Right atrium auricular region (tissue), 2 donors: Measurements from ENCODE around the gene CHRM1. TPM values are rescaled to one million over a fixed set of nuclear protein-coding genes. Genes with fewer than 3 reads are reported as not detected.

Source experiments
- DNase-seq: peaks from one replicate; pipeline ENCODE4 v3.0.0-alpha.2; 2019; ENCODE audit warnings: low spot score
- H3K27ac ChIP-seq, 2 donors: fragments of 200-600 bp; sonication (generic); 1 replicate in 1 of 2; 2 replicates in 1 of 2; pipeline ENCODE4 v1.5.1; 2016 to 2019
- H3K27me3 ChIP-seq, 2 donors: fragments of 200-600 bp; sonication (generic); one replicate each; pipeline versions ENCODE4 v1.5.1 to v1.6.0; 2017 to 2019
- H3K36me3 ChIP-seq: fragments of 200-600 bp; sonication (generic); one replicate; pipeline ENCODE4 v1.5.1; 2016
- H3K4me1 ChIP-seq, 2 donors: fragments of 200-600 bp; sonication (generic); one replicate each; pipeline versions ENCODE4 v1.5.1 to v1.6.0; 2017 to 2019
- H3K4me3 ChIP-seq, 2 donors: fragments of 200-600 bp; sonication (generic); 1 replicate in 1 of 2; 2 replicates in 1 of 2; pipeline ENCODE4 v1.5.1; 2017 to 2019; ENCODE audit warnings: mild to moderate bottlenecking in 1 of 2, moderate library complexity in 1 of 2
- H3K9me3 ChIP-seq, 2 donors: fragments of 200-600 bp; sonication (generic); one replicate each; pipeline ENCODE4 v1.5.1; 2019
- total RNA-seq, 2 donors: library from RNA; depleted of rRNA; stranded (reverse); fragments of >200 nt; gene quantifications; one replicate each; pipeline ENCODE4 v1.1.0, GENCODE V29; 2016
- TF ChIP-seq, protein P1 (sequence below), 2 donors: fragments of 200-600 bp; sonication (generic); IDR thresholded peaks; one replicate each; pipeline ENCODE4 v1.5.1; 2019; ENCODE audit warnings: antibody characterized with exemption in 2 of 2

Gene CHRM1
- total RNA-seq, 2 donors from 2014 or later: not detected

DNA sequence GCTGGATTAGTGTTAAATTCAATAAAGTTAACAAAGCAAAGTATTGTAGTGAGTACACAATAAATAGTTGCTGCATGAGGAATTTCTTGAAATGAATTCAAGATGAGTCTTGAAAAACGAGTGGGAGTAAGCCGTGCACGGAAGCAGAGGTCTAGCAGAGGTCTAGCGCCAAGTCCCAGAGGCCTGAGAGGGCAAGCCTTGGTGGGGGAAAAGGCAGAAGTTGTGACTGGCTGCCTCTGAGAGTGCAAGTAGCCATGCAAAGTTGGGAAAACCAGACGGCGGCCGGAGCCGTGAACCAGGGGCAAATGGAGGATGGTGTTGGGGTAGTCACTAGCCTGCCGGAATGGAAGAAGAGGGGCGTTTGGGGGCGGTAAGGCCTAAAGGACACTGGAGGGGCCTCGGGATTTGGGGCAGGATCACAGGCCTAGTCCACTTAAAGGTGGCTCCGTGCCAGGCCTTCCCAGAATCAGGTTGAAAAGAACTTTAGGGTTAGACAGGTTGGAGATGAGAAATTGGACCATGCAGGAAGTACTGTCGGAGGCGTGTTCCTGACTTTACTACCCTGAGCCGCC, 40.8 kb downstream of the CHRM1 start:
- no peaks in the 10 kb centered on the region for H3K9me3 ChIP-seq
- H3K27me3 ChIP-seq: no peaks in the 10 kb centered on the region
- H3K4me3 ChIP-seq: peak overlapping the region; percentile 73 to 97
- DNase-seq: no peak
- TF ChIP-seq, protein P1, sequence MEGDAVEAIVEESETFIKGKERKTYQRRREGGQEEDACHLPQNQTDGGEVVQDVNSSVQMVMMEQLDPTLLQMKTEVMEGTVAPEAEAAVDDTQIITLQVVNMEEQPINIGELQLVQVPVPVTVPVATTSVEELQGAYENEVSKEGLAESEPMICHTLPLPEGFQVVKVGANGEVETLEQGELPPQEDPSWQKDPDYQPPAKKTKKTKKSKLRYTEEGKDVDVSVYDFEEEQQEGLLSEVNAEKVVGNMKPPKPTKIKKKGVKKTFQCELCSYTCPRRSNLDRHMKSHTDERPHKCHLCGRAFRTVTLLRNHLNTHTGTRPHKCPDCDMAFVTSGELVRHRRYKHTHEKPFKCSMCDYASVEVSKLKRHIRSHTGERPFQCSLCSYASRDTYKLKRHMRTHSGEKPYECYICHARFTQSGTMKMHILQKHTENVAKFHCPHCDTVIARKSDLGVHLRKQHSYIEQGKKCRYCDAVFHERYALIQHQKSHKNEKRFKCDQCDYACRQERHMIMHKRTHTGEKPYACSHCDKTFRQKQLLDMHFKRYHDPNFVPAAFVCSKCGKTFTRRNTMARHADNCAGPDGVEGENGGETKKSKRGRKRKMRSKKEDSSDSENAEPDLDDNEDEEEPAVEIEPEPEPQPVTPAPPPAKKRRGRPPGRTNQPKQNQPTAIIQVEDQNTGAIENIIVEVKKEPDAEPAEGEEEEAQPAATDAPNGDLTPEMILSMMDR (IDR thresholded peaks at IDR 0.05): no peak
- peak overlapping the region; percentile 98 to 100 for H3K27ac ChIP-seq
- H3K4me1 ChIP-seq: peaks cover 2 to 46% of the 10 kb centered on the region in 2 donors
- H3K36me3 ChIP-seq: peaks cover 30% of the 10 kb centered on the region

DNA sequence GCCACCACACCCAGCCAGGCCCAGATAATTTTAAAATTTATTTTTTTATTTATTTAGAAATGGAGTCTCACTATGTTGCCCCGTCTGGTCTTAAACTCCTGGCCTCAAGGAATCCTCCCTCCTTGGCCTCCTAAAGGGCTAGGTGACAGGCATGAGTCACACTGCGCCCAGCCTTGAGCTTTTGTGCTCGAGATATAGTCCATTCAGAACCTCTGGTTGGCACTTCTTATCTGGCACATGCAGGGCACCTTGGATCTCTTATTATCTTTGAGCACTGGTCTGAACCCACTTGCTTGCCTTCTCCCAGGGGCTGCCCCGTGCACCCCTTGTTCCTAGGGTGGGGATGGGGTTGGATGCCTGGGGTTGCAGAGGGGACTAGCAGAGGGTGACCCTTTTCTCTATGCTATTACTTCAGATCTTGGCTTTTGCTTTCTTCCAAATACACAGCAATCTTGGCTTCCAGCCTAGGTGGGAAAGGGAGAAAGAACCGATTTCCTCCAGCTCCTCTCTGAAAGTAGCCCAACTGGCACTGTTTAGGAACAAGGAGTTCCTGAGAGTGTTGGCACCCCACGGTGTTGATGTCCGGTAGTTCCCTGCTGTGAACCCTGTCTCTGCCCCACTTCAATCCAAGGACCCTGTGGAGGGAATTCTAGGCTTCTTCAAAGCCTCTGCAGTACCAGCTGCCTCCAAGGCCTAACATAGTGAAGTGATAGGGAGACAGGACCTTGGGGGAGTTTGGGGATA, 41.8 kb downstream of the CHRM1 start:
- DNase-seq: peak; percentile 62
- H3K27me3 ChIP-seq: no peaks in the 10 kb centered on the region
- H3K27ac ChIP-seq: peak overlapping the region; percentile 98 to 100
- TF ChIP-seq, protein P1 (IDR thresholded peaks at IDR 0.05): no peak
- peaks cover 2 to 46% of the 10 kb centered on the region in 2 donors for H3K4me1 ChIP-seq
- H3K4me3 ChIP-seq: peak overlapping the region in 1 of 2 donors; percentile 97
- H3K36me3 ChIP-seq: peaks cover 21% of the 10 kb centered on the region
- H3K9me3 ChIP-seq: no peaks in the 10 kb centered on the region

DNA sequence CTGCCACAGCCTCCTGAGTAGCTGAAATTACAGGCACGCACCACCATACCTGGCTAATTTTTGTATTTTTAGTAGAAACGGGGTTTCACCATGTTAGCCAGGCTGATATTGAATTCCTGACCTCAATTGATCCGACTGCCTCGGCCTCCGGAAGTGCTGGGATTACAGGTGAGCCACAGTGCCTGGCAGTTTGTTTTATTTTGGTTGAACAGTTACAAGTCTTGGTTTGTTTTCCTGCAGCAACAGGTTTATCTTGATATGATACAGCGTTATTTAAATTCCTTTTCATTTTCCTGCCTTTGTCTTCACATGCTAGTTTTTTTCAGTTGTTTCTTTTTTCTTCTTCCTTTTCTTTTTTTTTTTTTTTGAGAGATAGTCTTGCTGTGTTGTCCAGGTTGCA, 44.5 kb downstream of the CHRM1 start:
- Histone ChIP-seq H3K4me1 (peaks cover 2 to 19% of the 10 kb centered on the region in 2 donors), H3K4me3 (no peak overlapping the region), H3K9me3 (no peaks in the 10 kb centered on the region), H3K27me3 (no peaks in the 10 kb centered on the region), H3K27ac (no peak overlapping the region), H3K36me3 (no peaks in the 10 kb centered on the region)
- no peak for DNase-seq
- TF ChIP-seq, protein P1 (IDR thresholded peaks at IDR 0.05): no peak

DNA sequence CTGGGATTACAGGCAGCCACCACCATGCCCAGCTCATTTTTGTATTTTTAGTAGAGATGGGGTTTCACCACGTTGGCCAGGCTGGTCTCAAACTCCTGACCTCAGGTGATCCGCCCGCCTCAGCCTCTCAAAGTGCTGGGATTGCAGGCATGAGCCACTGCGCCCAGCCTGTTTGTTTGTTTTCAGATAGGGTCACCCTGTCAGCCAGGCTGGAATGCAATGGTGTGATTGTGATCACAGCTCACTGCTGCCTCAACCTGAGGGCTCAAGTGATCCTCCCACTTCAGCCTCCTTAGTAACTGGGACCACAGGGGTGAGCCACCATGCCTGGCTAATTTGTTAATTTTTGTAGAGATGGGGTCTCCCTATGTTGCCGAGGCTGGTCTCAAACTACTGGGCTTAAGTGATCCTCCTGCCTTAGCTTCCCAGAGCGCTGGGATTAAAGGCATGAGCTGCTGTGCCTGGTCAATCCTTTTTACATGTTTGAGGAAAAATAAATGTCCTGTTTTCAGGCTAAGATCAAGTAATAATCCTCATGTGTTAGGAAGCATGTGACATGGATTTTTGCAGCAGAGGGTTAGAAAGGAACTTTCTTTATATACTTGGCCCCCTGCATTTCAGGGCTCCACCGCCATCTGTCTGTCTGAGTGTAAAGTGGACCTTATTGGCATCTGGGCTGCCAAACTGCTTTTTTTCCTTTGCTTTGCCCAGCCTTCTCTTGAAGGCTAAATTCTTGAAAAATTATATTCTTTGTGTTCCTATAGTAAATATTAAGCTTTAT, 45.3 kb downstream of the CHRM1 start:
- TF ChIP-seq, protein P1 (IDR thresholded peaks at IDR 0.05): no peak
- no peak for DNase-seq

DNA sequence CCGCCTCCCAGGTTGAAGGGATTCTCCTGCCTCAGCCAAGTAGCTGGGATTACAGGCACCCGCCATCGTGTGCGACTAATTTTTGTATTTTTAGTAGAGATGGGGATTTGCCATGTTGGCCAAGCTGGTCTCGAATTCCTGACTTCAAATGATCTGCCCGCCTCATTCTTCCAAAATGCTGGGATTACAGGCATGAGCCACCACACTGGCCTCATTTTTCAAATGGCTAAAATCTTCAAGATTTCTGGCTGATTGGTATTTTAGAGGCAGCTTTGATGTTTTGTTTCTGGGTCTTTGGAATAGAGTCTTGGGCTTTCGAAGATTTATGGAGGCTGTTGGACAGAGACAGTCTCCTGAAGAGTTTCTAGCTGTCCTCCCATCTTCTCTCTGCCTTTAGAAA, 46.3 kb downstream of the CHRM1 start:
- H3K27ac ChIP-seq: no peak overlapping the region
- peaks cover 2 to 11% of the 10 kb centered on the region in 2 donors for H3K4me1 ChIP-seq
- H3K4me3 ChIP-seq: no peak overlapping the region
- DNase-seq: no peak
- TF ChIP-seq, protein P1 (IDR thresholded peaks at IDR 0.05): no peak
- H3K36me3 ChIP-seq: no peaks in the 10 kb centered on the region
- H3K27me3 ChIP-seq: no peaks in the 10 kb centered on the region
- no peaks in the 10 kb centered on the region for H3K9me3 ChIP-seq

More for the DNA sequence above, 45.3 kb downstream of the CHRM1 start:
- Histone ChIP-seq H3K27ac (no peak overlapping the region), H3K4me3 (no peak overlapping the region), H3K9me3 (no peaks in the 10 kb centered on the region), H3K27me3 (no peaks in the 10 kb centered on the region), H3K36me3 (no peaks in the 10 kb centered on the region), H3K4me1 (peaks cover 2 to 18% of the 10 kb centered on the region in 2 donors)
